GM23338 (cell line): ENCODE measurements around the gene DDX60.

Experiments
- CREB1 ChIP-seq: fragments of 250-450 bp; sonication (Bioruptor Pico); IDR thresholded peaks from 2 replicates; pipeline ENCODE4 v1.5.0; 2020; ENCODE audit warnings: low read depth, mild to moderate bottlenecking, moderate library complexity
- EZH2 ChIP-seq: fragments of 200-600 bp; sonication (generic); IDR thresholded peaks from one replicate; pipeline ENCODE4 v1.8.0; 2017; ENCODE audit warnings: antibody characterized with exemption, mild to moderate bottlenecking, low read depth; ENCODE audit not compliant: unreplicated experiment
- JUNB ChIP-seq: IDR thresholded peaks from one replicate; pipeline ENCODE4 v1.6.1; 2016; ENCODE audit warnings: antibody characterized with exemption; ENCODE audit not compliant: unreplicated experiment
- POLR2AphosphoS5 ChIP-seq: IDR thresholded peaks from 2 replicates; pipeline ENCODE4 v1.6.1; 2016; ENCODE audit warnings: antibody characterized with exemption, low read depth
- TF ChIP-seq, protein P1 (sequence below), 2 experiments: fragments of 200-600 bp in 1 of 2; sonication (generic) in 1 of 2; conservative IDR thresholded peaks; 2 replicates each; pipeline versions ENCODE4 v1.5.1 to v1.6.1; 2016 to 2017; ENCODE audit warnings: antibody characterized with exemption in 2 of 2, low read depth in 2 of 2, mild to moderate bottlenecking in 2 of 2, moderate library complexity in 1 of 2
- TF ChIP-seq, protein P2 (sequence below): IDR thresholded peaks from one replicate; pipeline ENCODE4 v1.6.1; 2018; ENCODE audit warnings: antibody characterized with exemption; ENCODE audit not compliant: unreplicated experiment
- TF ChIP-seq, protein P3 (sequence below): IDR thresholded peaks from 2 replicates; pipeline ENCODE4 v1.6.1; 2016; ENCODE audit warnings: antibody characterized with exemption

DNA sequence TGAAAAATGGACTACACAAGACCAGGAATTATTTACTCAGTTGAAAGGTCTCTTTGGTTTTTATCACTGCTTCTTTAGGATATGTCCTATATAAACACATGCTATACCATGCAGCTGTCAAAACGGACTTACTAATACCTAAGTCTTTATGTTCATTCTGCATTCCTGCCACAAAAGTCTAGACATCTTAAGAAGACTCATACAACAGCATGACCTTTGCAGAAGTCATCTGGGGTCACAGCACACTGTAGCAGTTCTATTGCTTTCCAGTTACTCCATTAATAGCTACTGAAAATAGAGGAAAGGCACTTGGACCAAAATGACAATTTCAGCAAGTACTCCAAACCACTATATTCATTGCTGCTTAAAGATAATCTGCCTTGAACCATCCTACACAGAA lies 53.2 kb downstream of the DDX60 start:
- TF ChIP-seq, protein P1, sequence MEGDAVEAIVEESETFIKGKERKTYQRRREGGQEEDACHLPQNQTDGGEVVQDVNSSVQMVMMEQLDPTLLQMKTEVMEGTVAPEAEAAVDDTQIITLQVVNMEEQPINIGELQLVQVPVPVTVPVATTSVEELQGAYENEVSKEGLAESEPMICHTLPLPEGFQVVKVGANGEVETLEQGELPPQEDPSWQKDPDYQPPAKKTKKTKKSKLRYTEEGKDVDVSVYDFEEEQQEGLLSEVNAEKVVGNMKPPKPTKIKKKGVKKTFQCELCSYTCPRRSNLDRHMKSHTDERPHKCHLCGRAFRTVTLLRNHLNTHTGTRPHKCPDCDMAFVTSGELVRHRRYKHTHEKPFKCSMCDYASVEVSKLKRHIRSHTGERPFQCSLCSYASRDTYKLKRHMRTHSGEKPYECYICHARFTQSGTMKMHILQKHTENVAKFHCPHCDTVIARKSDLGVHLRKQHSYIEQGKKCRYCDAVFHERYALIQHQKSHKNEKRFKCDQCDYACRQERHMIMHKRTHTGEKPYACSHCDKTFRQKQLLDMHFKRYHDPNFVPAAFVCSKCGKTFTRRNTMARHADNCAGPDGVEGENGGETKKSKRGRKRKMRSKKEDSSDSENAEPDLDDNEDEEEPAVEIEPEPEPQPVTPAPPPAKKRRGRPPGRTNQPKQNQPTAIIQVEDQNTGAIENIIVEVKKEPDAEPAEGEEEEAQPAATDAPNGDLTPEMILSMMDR (conservative IDR thresholded peaks at IDR 0.05; ENCODE audit: low read depth in 2 of 2), result no peak
- TF ChIP-seq, protein P2, sequence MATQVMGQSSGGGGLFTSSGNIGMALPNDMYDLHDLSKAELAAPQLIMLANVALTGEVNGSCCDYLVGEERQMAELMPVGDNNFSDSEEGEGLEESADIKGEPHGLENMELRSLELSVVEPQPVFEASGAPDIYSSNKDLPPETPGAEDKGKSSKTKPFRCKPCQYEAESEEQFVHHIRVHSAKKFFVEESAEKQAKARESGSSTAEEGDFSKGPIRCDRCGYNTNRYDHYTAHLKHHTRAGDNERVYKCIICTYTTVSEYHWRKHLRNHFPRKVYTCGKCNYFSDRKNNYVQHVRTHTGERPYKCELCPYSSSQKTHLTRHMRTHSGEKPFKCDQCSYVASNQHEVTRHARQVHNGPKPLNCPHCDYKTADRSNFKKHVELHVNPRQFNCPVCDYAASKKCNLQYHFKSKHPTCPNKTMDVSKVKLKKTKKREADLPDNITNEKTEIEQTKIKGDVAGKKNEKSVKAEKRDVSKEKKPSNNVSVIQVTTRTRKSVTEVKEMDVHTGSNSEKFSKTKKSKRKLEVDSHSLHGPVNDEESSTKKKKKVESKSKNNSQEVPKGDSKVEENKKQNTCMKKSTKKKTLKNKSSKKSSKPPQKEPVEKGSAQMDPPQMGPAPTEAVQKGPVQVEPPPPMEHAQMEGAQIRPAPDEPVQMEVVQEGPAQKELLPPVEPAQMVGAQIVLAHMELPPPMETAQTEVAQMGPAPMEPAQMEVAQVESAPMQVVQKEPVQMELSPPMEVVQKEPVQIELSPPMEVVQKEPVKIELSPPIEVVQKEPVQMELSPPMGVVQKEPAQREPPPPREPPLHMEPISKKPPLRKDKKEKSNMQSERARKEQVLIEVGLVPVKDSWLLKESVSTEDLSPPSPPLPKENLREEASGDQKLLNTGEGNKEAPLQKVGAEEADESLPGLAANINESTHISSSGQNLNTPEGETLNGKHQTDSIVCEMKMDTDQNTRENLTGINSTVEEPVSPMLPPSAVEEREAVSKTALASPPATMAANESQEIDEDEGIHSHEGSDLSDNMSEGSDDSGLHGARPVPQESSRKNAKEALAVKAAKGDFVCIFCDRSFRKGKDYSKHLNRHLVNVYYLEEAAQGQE, result no peak
- TF ChIP-seq POLR2AphosphoS5, result no peak
- no peak for TF ChIP-seq JUNB
- TF ChIP-seq, protein P3, sequence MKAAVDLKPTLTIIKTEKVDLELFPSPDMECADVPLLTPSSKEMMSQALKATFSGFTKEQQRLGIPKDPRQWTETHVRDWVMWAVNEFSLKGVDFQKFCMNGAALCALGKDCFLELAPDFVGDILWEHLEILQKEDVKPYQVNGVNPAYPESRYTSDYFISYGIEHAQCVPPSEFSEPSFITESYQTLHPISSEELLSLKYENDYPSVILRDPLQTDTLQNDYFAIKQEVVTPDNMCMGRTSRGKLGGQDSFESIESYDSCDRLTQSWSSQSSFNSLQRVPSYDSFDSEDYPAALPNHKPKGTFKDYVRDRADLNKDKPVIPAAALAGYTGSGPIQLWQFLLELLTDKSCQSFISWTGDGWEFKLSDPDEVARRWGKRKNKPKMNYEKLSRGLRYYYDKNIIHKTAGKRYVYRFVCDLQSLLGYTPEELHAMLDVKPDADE, result no peak
- no peak for TF ChIP-seq EZH2
- TF ChIP-seq CREB1 (CRISPR knock-in tag), result no peak
